Measurements from ENCODE around the gene PIGX. TPM values are rescaled to one million over a fixed set of nuclear protein-coding genes. Genes with fewer than 3 reads are reported as not detected.

Gene PIGX
- total and polyA plus RNA-seq, 2 donors (not counting 1 experiment from before 2014, with no cell fraction given), result 4.9 to 21.5 TPM

DNA sequence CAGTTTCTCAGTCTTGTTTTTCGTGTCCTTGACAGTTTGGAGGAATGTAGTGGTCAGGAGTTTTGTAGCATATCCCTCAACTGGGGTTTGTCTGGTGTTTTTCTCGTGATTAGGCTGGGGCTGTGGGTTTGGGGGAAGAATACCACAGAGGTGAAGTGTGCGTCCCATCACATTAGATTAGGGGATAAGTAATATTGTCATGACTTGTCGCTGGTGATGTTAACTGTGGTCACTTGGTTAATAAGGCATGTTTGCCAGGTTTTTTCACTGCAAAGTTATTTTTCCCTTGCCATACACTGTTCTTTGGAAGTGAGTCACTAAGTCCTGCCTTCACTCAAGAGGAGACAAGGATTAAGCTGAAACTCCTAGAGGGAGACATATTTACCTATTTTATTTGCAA, 66.6 kb downstream of the PIGX start:
- H3K9ac ChIP-seq (ENCODE audit: low read length), result no peak overlapping the region
- H4K20me1 ChIP-seq (ENCODE audit: control insufficient read depth, insufficient read depth, low read length, poor library complexity, severe bottlenecking), result peaks cover 91% of the 10 kb centered on the region
- ChIA-PET CTCF (no interaction called here), POLR2A (no interaction called here)
- 89% methylated on average over 2 of the region's 4 CpGs for WGBS (ENCODE audit: insufficient coverage)
- Mint-ChIP-seq H3K27me3 (no peaks in the 10 kb centered on the region), H3K4me1 (peaks cover 49% of the 10 kb centered on the region), H3K27ac (no peak overlapping the region), H3K9me3 (ENCODE audit: insufficient read depth) (no peaks in the 10 kb centered on the region), H3K4me3 (no peak overlapping the region)
- H3K79me2 ChIP-seq (ENCODE audit: control insufficient read depth, insufficient read depth, low read length), result peaks cover 97% of the 10 kb centered on the region
- H3K27ac ChIP-seq (ENCODE audit: low read length in 2 of 2), result no peak overlapping the region
- peaks cover 0 to 4% (median 0%) of the 10 kb centered on the region in 3 donors for H3K9me3 ChIP-seq (ENCODE audit: control extremely low read depth in 1 of 3, control insufficient read depth in 2 of 3, insufficient read depth in 1 of 3, low read length in 2 of 3)
- TF ChIP-seq EZH2 (IDR thresholded peaks at IDR 0.05; ENCODE audit: borderline replicate concordance, insufficient read depth, low read depth, low read length, poor library complexity, severe bottlenecking), result no peak
- TF ChIP-seq, protein P1, sequence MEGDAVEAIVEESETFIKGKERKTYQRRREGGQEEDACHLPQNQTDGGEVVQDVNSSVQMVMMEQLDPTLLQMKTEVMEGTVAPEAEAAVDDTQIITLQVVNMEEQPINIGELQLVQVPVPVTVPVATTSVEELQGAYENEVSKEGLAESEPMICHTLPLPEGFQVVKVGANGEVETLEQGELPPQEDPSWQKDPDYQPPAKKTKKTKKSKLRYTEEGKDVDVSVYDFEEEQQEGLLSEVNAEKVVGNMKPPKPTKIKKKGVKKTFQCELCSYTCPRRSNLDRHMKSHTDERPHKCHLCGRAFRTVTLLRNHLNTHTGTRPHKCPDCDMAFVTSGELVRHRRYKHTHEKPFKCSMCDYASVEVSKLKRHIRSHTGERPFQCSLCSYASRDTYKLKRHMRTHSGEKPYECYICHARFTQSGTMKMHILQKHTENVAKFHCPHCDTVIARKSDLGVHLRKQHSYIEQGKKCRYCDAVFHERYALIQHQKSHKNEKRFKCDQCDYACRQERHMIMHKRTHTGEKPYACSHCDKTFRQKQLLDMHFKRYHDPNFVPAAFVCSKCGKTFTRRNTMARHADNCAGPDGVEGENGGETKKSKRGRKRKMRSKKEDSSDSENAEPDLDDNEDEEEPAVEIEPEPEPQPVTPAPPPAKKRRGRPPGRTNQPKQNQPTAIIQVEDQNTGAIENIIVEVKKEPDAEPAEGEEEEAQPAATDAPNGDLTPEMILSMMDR (IDR thresholded peaks at IDR 0.05), result no peak
- no peaks in the 10 kb centered on the region for H3K27me3 ChIP-seq (replicated peaks in 1 of 4; ENCODE audit: control extremely low read depth in 1 of 4, control insufficient read depth in 3 of 4, insufficient read depth in 4 of 4, low read length in 3 of 4)
- intact Hi-C loops (cut with micrococcal nuclease), result no loop called here
- no peak for DNase-seq
- H3K4me3 ChIP-seq (ENCODE audit: control extremely low read depth in 1 of 5, extremely low read depth in 1 of 5, insufficient read depth in 1 of 5, low read depth in 2 of 5, low read length in 4 of 5), result no peak overlapping the region
- H3K36me3 ChIP-seq (replicated peaks in 1 of 2; ENCODE audit: control extremely low read depth in 1 of 2, control insufficient read depth in 1 of 2, extremely low read depth in 1 of 2, insufficient read depth in 2 of 2, low read length in 1 of 2), result peaks cover 5 to 33% of the 10 kb centered on the region in 2 experiments
- H2AFZ ChIP-seq (ENCODE audit: insufficient read depth, low read depth, low read length, poor library complexity, severe bottlenecking), result no peak overlapping the region
- peaks cover 9 to 12% of the 10 kb centered on the region in 2 donors for H3K4me1 ChIP-seq (ENCODE audit: control insufficient read depth in 2 of 2, insufficient read depth in 2 of 2, low read length in 2 of 2)
- H3K4me2 ChIP-seq (replicated peaks; ENCODE audit: low read depth, low read length, poor library complexity, severe bottlenecking), result no peak overlapping the region
- no peak for ATAC-seq (ENCODE audit: low read depth)

DNA sequence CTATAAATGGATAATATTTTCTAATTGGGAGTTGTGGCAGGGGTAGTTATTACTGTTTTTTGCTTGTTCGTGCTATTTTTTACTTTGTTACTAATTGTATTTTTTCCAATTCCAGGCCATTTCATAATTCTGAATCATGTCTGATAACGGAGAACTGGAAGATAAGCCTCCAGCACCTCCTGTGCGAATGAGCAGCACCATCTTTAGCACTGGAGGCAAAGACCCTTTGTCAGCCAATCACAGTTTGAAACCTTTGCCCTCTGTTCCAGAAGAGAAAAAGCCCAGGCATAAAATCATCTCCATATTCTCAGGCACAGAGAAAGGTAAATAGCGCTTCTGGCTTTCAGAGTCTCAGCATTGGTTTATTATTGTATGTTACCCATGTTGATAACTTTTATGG, 70.3 kb downstream of the PIGX start:
- H3K27ac Mint-ChIP-seq, result no peak overlapping the region
- intact Hi-C loops (cut with micrococcal nuclease), result no loop called here
- peaks cover 23% of the 10 kb centered on the region for H3K4me1 Mint-ChIP-seq
- Histone ChIP-seq H3K4me1 (ENCODE audit: control insufficient read depth in 2 of 2, insufficient read depth in 2 of 2, low read length in 2 of 2) (no peaks in the 10 kb centered on the region), H3K4me2 (replicated peaks; ENCODE audit: low read depth, low read length, poor library complexity, severe bottlenecking) (no peak overlapping the region), H3K27ac (ENCODE audit: low read length in 2 of 2) (no peak overlapping the region), H3K9ac (ENCODE audit: low read length) (no peak overlapping the region), H4K20me1 (ENCODE audit: control insufficient read depth, insufficient read depth, low read length, poor library complexity, severe bottlenecking) (peaks cover 86% of the 10 kb centered on the region), H2AFZ (ENCODE audit: insufficient read depth, low read depth, low read length, poor library complexity, severe bottlenecking) (no peak overlapping the region), H3K36me3 (replicated peaks in 1 of 2; ENCODE audit: control extremely low read depth in 1 of 2, control insufficient read depth in 1 of 2, extremely low read depth in 1 of 2, insufficient read depth in 2 of 2, low read length in 1 of 2) (peaks cover 13 to 40% of the 10 kb centered on the region in 2 experiments), H3K9me3 (ENCODE audit: control extremely low read depth in 1 of 3, control insufficient read depth in 2 of 3, insufficient read depth in 1 of 3, low read length in 2 of 3) (peaks cover 0 to 4% (median 0%) of the 10 kb centered on the region in 3 donors), H3K27me3 (replicated peaks in 1 of 4; ENCODE audit: control extremely low read depth in 1 of 4, control insufficient read depth in 3 of 4, insufficient read depth in 4 of 4, low read length in 3 of 4) (no peaks in the 10 kb centered on the region), H3K79me2 (ENCODE audit: control insufficient read depth, insufficient read depth, low read length) (peaks cover 92% of the 10 kb centered on the region), H3K4me3 (ENCODE audit: control extremely low read depth in 1 of 5, extremely low read depth in 1 of 5, insufficient read depth in 1 of 5, low read depth in 2 of 5, low read length in 4 of 5) (no peak overlapping the region)
- no peak for TF ChIP-seq EZH2 (IDR thresholded peaks at IDR 0.05; ENCODE audit: borderline replicate concordance, insufficient read depth, low read depth, low read length, poor library complexity, severe bottlenecking)
- TF ChIP-seq, protein P1 (IDR thresholded peaks at IDR 0.05), result no peak
- H3K27me3 Mint-ChIP-seq, result no peaks in the 10 kb centered on the region
- ATAC-seq (ENCODE audit: low read depth) (no peak), DNase-seq (no peak)
- ChIA-PET POLR2A (no interaction called here), CTCF (no interaction called here)
- no peaks in the 10 kb centered on the region for H3K9me3 Mint-ChIP-seq (ENCODE audit: insufficient read depth)
- 88% methylated on average over 2 of the region's 4 CpGs for WGBS (ENCODE audit: insufficient coverage)
- no peak overlapping the region for H3K4me3 Mint-ChIP-seq

Small RNA genes within 50 kb of the gene (small RNA-seq; reads per million reads assigned to genes)
- gene RNU4-89P (ENCODE audit: insufficient read length, low read depth, low replicate concordance), result 1.5 reads per million
- gene RNU6-42P (ENCODE audit: insufficient read length, low read depth, low replicate concordance), result not detected
- gene RNU6-646P (ENCODE audit: insufficient read length, low read depth, low replicate concordance), result not detected

Other genes with a start within 250 kb of the PIGX start
- gene RNF168, start 208.6 kb upstream of the PIGX start, total RNA-seq, result 42.4 and 42.7 TPM in 2 replicates
- 3.4 and 3.6 TPM in 2 replicates for gene RNF168, start 208.6 kb upstream of the PIGX start, polyA plus RNA-seq
- not detected in 2 replicates for gene SMCO1, start 197.0 kb upstream of the PIGX start, total RNA-seq
- not detected in 2 replicates for gene SMCO1, start 197.0 kb upstream of the PIGX start, polyA plus RNA-seq
- gene WDR53, start 143.8 kb upstream of the PIGX start, total RNA-seq, result 18.2 and 21.0 TPM in 2 replicates
- 8.2 and 8.4 TPM in 2 replicates for gene WDR53, start 143.8 kb upstream of the PIGX start, polyA plus RNA-seq
- 4.7 and 5.2 TPM in 2 replicates for gene FBXO45, start 143.7 kb upstream of the PIGX start, total RNA-seq
- gene FBXO45, start 143.7 kb upstream of the PIGX start, polyA plus RNA-seq, result 0.98 and 1.4 TPM in 2 replicates
- gene NRROS, start 72.7 kb upstream of the PIGX start, total RNA-seq, result 85.9 and 87.9 TPM in 2 replicates
- 40.1 and 50.3 TPM in 2 replicates for gene NRROS, start 72.7 kb upstream of the PIGX start, polyA plus RNA-seq
- gene CEP19, start 127 bp upstream of the PIGX start, total RNA-seq, result 4.6 and 5.0 TPM in 2 replicates
- 0.45 and 1.8 TPM in 2 replicates for gene CEP19, start 127 bp upstream of the PIGX start, polyA plus RNA-seq
- gene PAK2, start 27.5 kb downstream of the PIGX start, total RNA-seq, result 81.7 and 97.7 TPM in 2 replicates
- gene PAK2, start 27.5 kb downstream of the PIGX start, polyA plus RNA-seq, result 16.4 and 18.1 TPM in 2 replicates
- gene SENP5, start 155.5 kb downstream of the PIGX start, total RNA-seq, result 51.5 and 58.4 TPM in 2 replicates
- 9.2 and 9.7 TPM in 2 replicates for gene SENP5, start 155.5 kb downstream of the PIGX start, polyA plus RNA-seq
- 93.4 and 95.0 TPM in 2 replicates for gene NCBP2, start 230.2 kb downstream of the PIGX start, total RNA-seq
- 25.5 and 46.4 TPM in 2 replicates for gene NCBP2, start 230.2 kb downstream of the PIGX start, polyA plus RNA-seq

Data from B cell (primary cell).